ENCODE results near the gene C5orf22. TPM values are rescaled to one million over a fixed set of nuclear protein-coding genes. Genes with fewer than 3 reads are reported as not detected.

C5orf22 gene
- total RNA-seq, 1 experiment from 2014 or later: 39.0 TPM

GRCh38 chr5:31574772-31575171 lies 42.7 kb downstream of the C5orf22 start:
- TF ChIP-seq TCF7L2 (IDR thresholded peaks at IDR 0.05; ENCODE audit: low read depth, low read length) (no peak), POLR2AphosphoS5 (IDR thresholded peaks at IDR 0.05; ENCODE audit: low read depth, low read length) (no peak), SIN3A (IDR thresholded peaks at IDR 0.05; ENCODE audit: borderline replicate concordance, insufficient read depth, low read depth, low read length) (no peak)
- no peak for ATAC-seq
- in situ Hi-C loops (cut with HindIII; ENCODE audit: low pct_unique_long_range_greater_than_20kb, low sequenced_read_pairs): no loop called here
- no peak for DNase-seq (ENCODE audit: low read depth, low spot score)
- POLR2A ChIA-PET: no interaction called here
- no TSS peak for BruUV-seq (replicated peaks)
- Histone ChIP-seq H3K27me3 (ENCODE audit: control insufficient read depth, insufficient read depth, low read length) (peaks cover 14% of the 10 kb centered on the region), H3K9me3 (ENCODE audit: control insufficient read depth, insufficient read depth, low read depth, low read length) (no peaks in the 10 kb centered on the region), H3K4me1 (ENCODE audit: control insufficient read depth, insufficient read depth, low read length) (no peaks in the 10 kb centered on the region), H3K4me3 (ENCODE audit: low read depth in 2 of 2, low read length in 2 of 2) (no peak overlapping the region), H3K36me3 (ENCODE audit: control insufficient read depth, insufficient read depth, low read length) (no peaks in the 10 kb centered on the region), H3K27ac (ENCODE audit: low read length) (no peak overlapping the region)
- CTCF ChIA-PET: interaction anchor here (0.7 kb wide), 1 partner anchor 42 kb away, joined by 3 read pairs; no protein-coding TSS in a partner anchor
- intact Hi-C loops (cut with micrococcal nuclease; ENCODE audit: unreplicated experiment): loop anchor here (5.0 kb wide), 1 partner anchor 503 kb away; no protein-coding TSS in a partner anchor

GRCh38 chr5:31577438-31577837 lies 45.3 kb downstream of the C5orf22 start:
- no peak for DNase-seq (ENCODE audit: low read depth, low spot score)
- POLR2A ChIA-PET: no interaction called here
- H3K36me3 ChIP-seq (ENCODE audit: control insufficient read depth, insufficient read depth, low read length): no peaks in the 10 kb centered on the region
- intact Hi-C loops (cut with micrococcal nuclease; ENCODE audit: unreplicated experiment): loop anchor here (5.0 kb wide), 1 partner anchor 500 kb away; no protein-coding TSS in a partner anchor
- peaks cover 25% of the 10 kb centered on the region for H3K27me3 ChIP-seq (ENCODE audit: control insufficient read depth, insufficient read depth, low read length)
- H3K9me3 ChIP-seq (ENCODE audit: control insufficient read depth, insufficient read depth, low read depth, low read length): no peaks in the 10 kb centered on the region
- no peaks in the 10 kb centered on the region for H3K4me1 ChIP-seq (ENCODE audit: control insufficient read depth, insufficient read depth, low read length)
- in situ Hi-C loops (cut with HindIII; ENCODE audit: low pct_unique_long_range_greater_than_20kb, low sequenced_read_pairs): no loop called here
- CTCF ChIA-PET: no interaction called here
- H3K27ac ChIP-seq (ENCODE audit: low read length): no peak overlapping the region
- no peak overlapping the region for H3K4me3 ChIP-seq (ENCODE audit: low read depth in 2 of 2, low read length in 2 of 2)
- TF ChIP-seq REST (IDR thresholded peaks at IDR 0.05; ENCODE audit: insufficient read depth in 1 of 2, low read depth in 2 of 2, low read length in 1 of 2): no peak
- ATAC-seq: no peak
- no TSS peak for BruUV-seq (replicated peaks)

GRCh38 chr5:31579558-31579957 lies 47.5 kb downstream of the C5orf22 start:
- TF ChIP-seq TCF7L2 (IDR thresholded peaks at IDR 0.05; ENCODE audit: low read depth, low read length): no peak
- no peak for TF ChIP-seq POLR2AphosphoS5 (IDR thresholded peaks at IDR 0.05; ENCODE audit: low read depth, low read length)
- no peak for TF ChIP-seq REST (IDR thresholded peaks at IDR 0.05; ENCODE audit: insufficient read depth in 1 of 2, low read depth in 2 of 2, low read length in 1 of 2)
- no peak for TF ChIP-seq SIN3A (IDR thresholded peaks at IDR 0.05; ENCODE audit: borderline replicate concordance, insufficient read depth, low read depth, low read length)
- TF ChIP-seq CTCF (IDR thresholded peaks at IDR 0.05): no peak
- ATAC-seq: no peak
- POLR2A ChIA-PET: no interaction called here
- intact Hi-C loops (cut with micrococcal nuclease; ENCODE audit: unreplicated experiment) (loop anchor here (5.0 kb wide), 1 partner anchor 498 kb away; no protein-coding TSS in a partner anchor), in situ Hi-C loops (cut with HindIII; ENCODE audit: low pct_unique_long_range_greater_than_20kb, low sequenced_read_pairs) (no loop called here)
- no peak for DNase-seq (ENCODE audit: low read depth, low spot score)
- no TSS peak for BruUV-seq (replicated peaks)
- Histone ChIP-seq H3K27ac (ENCODE audit: low read length) (no peak overlapping the region), H3K27me3 (ENCODE audit: control insufficient read depth, insufficient read depth, low read length) (peaks cover 36% of the 10 kb centered on the region), H3K9me3 (ENCODE audit: control insufficient read depth, insufficient read depth, low read depth, low read length) (no peaks in the 10 kb centered on the region), H3K36me3 (ENCODE audit: control insufficient read depth, insufficient read depth, low read length) (no peaks in the 10 kb centered on the region), H3K4me3 (ENCODE audit: low read depth in 2 of 2, low read length in 2 of 2) (no peak overlapping the region), H3K4me1 (ENCODE audit: control insufficient read depth, insufficient read depth, low read length) (no peaks in the 10 kb centered on the region)
- CTCF ChIA-PET: no interaction called here

All from Panc1 (cell line).